Measurements from ENCODE around the gene CPNE7. TPM values are rescaled to one million over a fixed set of nuclear protein-coding genes. Genes with fewer than 3 reads are reported as not detected.

CPNE7 gene
- total and polyA plus RNA-seq, 9 of the 15 experiments (the other 6 are each of a cell fraction or from before 2014, with no cell fraction given) = 0.30 to 73.4 (median 32.7) TPM

- no peak for TF ChIP-seq ARID4B (CRISPR knock-in tag; IDR thresholded peaks at IDR 0.05)
- TF ChIP-seq ZNF444 (CRISPR knock-in tag; IDR thresholded peaks at IDR 0.05) = no peak
- TF ChIP-seq ZNF23 (CRISPR knock-in tag; IDR thresholded peaks at IDR 0.05) = no peak
- TF ChIP-seq FUS (optimal IDR thresholded peaks at IDR 0.05; ENCODE audit: low read depth, low read length) = no peak
- TF ChIP-seq CREB3 (tag; conservative IDR thresholded peaks at IDR 0.05; ENCODE audit: low read depth) = no peak
- no peak for TF ChIP-seq NFE2 (IDR thresholded peaks at IDR 0.05; ENCODE audit: low read depth)
- no peak for TF ChIP-seq FOXJ3 (CRISPR knock-in tag; IDR thresholded peaks at IDR 0.05)
- TF ChIP-seq, protein P1, sequence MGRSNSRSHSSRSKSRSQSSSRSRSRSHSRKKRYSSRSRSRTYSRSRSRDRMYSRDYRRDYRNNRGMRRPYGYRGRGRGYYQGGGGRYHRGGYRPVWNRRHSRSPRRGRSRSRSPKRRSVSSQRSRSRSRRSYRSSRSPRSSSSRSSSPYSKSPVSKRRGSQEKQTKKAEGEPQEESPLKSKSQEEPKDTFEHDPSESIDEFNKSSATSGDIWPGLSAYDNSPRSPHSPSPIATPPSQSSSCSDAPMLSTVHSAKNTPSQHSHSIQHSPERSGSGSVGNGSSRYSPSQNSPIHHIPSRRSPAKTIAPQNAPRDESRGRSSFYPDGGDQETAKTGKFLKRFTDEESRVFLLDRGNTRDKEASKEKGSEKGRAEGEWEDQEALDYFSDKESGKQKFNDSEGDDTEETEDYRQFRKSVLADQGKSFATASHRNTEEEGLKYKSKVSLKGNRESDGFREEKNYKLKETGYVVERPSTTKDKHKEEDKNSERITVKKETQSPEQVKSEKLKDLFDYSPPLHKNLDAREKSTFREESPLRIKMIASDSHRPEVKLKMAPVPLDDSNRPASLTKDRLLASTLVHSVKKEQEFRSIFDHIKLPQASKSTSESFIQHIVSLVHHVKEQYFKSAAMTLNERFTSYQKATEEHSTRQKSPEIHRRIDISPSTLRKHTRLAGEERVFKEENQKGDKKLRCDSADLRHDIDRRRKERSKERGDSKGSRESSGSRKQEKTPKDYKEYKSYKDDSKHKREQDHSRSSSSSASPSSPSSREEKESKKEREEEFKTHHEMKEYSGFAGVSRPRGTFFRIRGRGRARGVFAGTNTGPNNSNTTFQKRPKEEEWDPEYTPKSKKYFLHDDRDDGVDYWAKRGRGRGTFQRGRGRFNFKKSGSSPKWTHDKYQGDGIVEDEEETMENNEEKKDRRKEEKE (IDR thresholded peaks at IDR 0.05; ENCODE audit: borderline replicate concordance in 1 of 2, control insufficient read depth in 1 of 2, low read depth in 2 of 2, low read length in 1 of 2) = no peak
- TF ChIP-seq ZNF165 (CRISPR knock-in tag; IDR thresholded peaks at IDR 0.05; ENCODE audit: borderline replicate concordance) = no peak
- no peak for TF ChIP-seq ZFP36 (IDR thresholded peaks at IDR 0.05; ENCODE audit: low read depth, low read length, partially characterized antibody)
- Histone ChIP-seq H3K9ac (ENCODE audit: insufficient read depth in 1 of 2, low read depth in 2 of 2, low read length in 2 of 2) (peak overlapping the region in 1 of 2 experiments; percentile 41; a peak in 1 of 4 replicates), H3K36me3 (ENCODE audit: control insufficient read depth, insufficient read depth, low read length) (peaks cover 88% of the 10 kb centered on the region; the same call in 2 of the 3 replicates), H3K27me3 (ENCODE audit: control insufficient read depth in 2 of 2, insufficient read depth in 2 of 2, low read length in 2 of 2) (no peaks in the 10 kb centered on the region), H3K4me1 (replicated peaks in 1 of 2; ENCODE audit: control insufficient read depth in 2 of 2, insufficient read depth in 2 of 2, low read length in 2 of 2) (peaks cover 3 to 18% of the 10 kb centered on the region in 2 experiments; a peak in 3 of 5 replicates), H3K27ac (ENCODE audit: extremely low read depth, low read depth, low read length) (no peak overlapping the region), H2AFZ (ENCODE audit: low read depth, low read length) (no peak overlapping the region), H3K4me2 (ENCODE audit: insufficient read depth, low read length) (no peak overlapping the region), H3K9me3 (replicated peaks; ENCODE audit: control insufficient read depth, insufficient read depth, low read depth, low read length) (no peaks in the 10 kb centered on the region), H3K9me1 (ENCODE audit: control insufficient read depth, insufficient read depth, low read length) (peaks cover 2% of the 10 kb centered on the region), H4K20me1 (replicated peaks; ENCODE audit: control insufficient read depth, insufficient read depth, low read length) (no peaks in the 10 kb centered on the region; the same call in 1 of the 2 replicates), H3K4me3 (no peak overlapping the region), H3K79me2 (ENCODE audit: control insufficient read depth, insufficient read depth, low read length) (no peaks in the 10 kb centered on the region)
- no TSS peak for BruUV-seq (replicated peaks)
- intact Hi-C loops (cut with micrococcal nuclease) = no loop called here
- DNase-seq (ENCODE audit: extremely low read depth in 1 of 4, low spot score in 3 of 4) (no peak), FAIRE-seq (no peak), ATAC-seq (no peak)
- ChIA-PET CTCF (ENCODE audit: low intra/inter-chr PET ratio) (no interaction called here), POLR2A (interaction anchor here (1.8 kb wide), 1 partner anchor 9 kb away, joined by 7 read pairs; no protein-coding TSS in a partner anchor)
- 91% methylated on average over 13 of the region's 13 CpGs for WGBS (ENCODE audit: insufficient coverage, low coverage, missing lambda C conversion rate)
- in situ Hi-C loops (cut with MboI) = no loop called here
Measured at GRCh38 chr16:89552913-89553312, 22.6 kb upstream of the CPNE7 start.

Data from K562 (cell line).